ENCODE results near the gene SIGMAR1.

- TF ChIP-seq CTCF (IDR thresholded peaks at IDR 0.05 in 4 of 5, conservative IDR thresholded peaks at IDR 0.05 in 1 of 5) (no peak), POLR2A (IDR thresholded peaks at IDR 0.05) (no peak)
Measured at GRCh38 chr9:34601937-34602573, 35.5 kb downstream of the SIGMAR1 start.

Data from gastrocnemius medialis (tissue), 4 donors.